ENCODE measurements around the gene ZNF576. TPM values are rescaled to one million over a fixed set of nuclear protein-coding genes. Genes with fewer than 3 reads are reported as not detected.

ZNF576 gene
- total and polyA plus RNA-seq, 2 of the 13 experiments (the other 11 are each of a cell fraction or from before 2014, with no cell fraction given), result 7.2 to 9.6 TPM

DNA sequence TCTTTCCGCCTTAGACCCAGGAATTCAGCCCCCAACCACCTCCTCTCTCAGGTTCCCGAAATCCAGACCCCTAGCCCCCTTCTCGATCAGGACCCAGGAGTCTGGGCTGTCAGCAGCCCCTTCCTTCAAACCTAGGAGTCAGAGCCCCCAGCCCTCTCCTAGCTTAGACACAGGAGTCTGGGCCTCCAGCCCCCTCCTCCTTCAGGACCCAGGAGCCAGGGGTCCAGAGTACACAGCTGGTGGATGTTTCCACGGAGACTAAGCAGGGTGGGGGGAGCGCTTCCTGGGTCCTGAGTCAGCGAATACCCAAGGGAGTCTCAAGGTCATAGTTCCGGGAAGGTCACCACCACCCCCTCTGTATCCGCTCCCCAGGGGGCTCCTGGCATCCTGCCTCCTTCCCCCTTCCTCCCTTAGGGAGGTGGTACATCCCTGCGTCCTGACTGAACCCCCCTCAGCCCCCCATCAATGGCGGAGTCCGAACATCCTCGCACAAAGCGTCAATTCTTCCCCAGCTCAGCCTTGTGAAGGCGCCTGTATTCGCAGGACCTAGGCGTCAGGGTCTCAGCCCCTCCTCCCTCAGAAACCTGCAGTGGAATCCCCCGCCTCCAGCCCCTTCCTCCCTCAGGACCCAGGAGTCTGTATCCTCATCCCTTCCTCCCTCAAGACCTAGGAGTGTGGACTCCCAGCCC is 38.6 kb downstream of the ZNF576 start (continued):
- TF ChIP-seq, protein P1, sequence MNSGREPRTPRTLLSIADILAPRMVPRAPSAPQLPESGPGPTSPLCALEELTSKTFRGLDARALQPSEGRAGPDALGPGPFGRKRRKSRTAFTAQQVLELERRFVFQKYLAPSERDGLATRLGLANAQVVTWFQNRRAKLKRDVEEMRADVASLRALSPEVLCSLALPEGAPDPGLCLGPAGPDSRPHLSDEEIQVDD (CRISPR knock-in tag; IDR thresholded peaks at IDR 0.05; ENCODE audit: borderline replicate concordance), result no peak
- TF ChIP-seq CBX5 (CRISPR knock-in tag; IDR thresholded peaks at IDR 0.05; ENCODE audit: borderline replicate concordance) (no peak), ZNF570 (CRISPR knock-in tag; IDR thresholded peaks at IDR 0.05; ENCODE audit: borderline replicate concordance) (no peak), KDM4B (CRISPR knock-in tag; IDR thresholded peaks at IDR 0.05) (no peak), TCF7 (IDR thresholded peaks at IDR 0.05; ENCODE audit: low read depth) (no peak), NR2C2 (CRISPR knock-in tag; IDR thresholded peaks at IDR 0.05; ENCODE audit: borderline replicate concordance) (peak; percentile 53), ERF (CRISPR knock-in tag; IDR thresholded peaks at IDR 0.05) (0 out of 2 replicates have a peak, but pooled peaks have one; percentile 41), HOXA7 (CRISPR knock-in tag; IDR thresholded peaks at IDR 0.05) (no peak), TSC22D2 (CRISPR knock-in tag; IDR thresholded peaks at IDR 0.05; ENCODE audit: borderline replicate concordance) (no peak), RAD51 (IDR thresholded peaks at IDR 0.05; ENCODE audit: borderline replicate concordance) (no peak)
- TF ChIP-seq, protein P2, sequence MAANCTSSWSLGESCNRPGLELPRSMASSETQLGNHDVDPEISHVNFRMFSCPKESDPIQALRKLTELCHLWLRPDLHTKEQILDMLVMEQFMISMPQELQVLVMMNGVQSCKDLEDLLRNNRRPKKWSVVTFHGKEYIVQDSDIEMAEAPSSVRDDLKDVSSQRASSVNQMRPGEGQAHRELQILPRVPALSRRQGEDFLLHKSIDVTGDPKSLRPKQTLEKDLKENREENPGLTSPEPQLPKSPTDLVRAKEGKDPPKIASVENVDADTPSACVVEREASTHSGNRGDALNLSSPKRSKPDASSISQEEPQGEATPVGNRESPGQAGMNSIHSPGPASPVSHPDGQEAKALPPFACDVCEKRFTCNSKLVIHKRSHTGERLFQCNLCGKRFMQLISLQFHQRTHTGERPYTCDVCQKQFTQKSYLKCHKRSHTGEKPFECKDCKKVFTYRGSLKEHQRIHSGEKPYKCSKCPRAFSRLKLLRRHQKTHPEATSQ (CRISPR knock-in tag; IDR thresholded peaks at IDR 0.05; ENCODE audit: borderline replicate concordance), result no peak
- TF ChIP-seq, protein P3, sequence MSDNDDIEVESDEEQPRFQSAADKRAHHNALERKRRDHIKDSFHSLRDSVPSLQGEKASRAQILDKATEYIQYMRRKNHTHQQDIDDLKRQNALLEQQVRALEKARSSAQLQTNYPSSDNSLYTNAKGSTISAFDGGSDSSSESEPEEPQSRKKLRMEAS (IDR thresholded peaks at IDR 0.05), result peak; percentile 39
- TF ChIP-seq, protein P4, sequence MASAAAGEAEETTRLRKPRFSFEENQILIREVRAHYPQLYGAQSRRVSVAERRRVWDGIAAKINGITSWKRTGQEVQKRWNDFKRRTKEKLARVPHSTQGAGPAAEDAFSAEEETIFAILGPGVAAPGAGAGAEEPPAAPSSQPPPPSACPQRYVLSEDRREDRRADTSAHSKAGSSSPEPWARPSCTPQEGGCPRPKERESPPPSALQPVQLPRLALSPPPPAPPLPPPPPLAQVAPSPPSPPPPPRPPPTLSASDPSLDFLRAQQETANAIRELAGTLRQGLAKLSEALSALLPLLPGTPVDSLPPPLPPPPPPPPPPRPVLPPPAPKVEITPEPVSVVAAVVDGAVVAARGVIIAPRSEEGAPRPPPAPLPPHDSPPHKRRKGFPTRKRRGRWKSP (CRISPR knock-in tag; IDR thresholded peaks at IDR 0.05), result no peak
- TF ChIP-seq, protein P5, sequence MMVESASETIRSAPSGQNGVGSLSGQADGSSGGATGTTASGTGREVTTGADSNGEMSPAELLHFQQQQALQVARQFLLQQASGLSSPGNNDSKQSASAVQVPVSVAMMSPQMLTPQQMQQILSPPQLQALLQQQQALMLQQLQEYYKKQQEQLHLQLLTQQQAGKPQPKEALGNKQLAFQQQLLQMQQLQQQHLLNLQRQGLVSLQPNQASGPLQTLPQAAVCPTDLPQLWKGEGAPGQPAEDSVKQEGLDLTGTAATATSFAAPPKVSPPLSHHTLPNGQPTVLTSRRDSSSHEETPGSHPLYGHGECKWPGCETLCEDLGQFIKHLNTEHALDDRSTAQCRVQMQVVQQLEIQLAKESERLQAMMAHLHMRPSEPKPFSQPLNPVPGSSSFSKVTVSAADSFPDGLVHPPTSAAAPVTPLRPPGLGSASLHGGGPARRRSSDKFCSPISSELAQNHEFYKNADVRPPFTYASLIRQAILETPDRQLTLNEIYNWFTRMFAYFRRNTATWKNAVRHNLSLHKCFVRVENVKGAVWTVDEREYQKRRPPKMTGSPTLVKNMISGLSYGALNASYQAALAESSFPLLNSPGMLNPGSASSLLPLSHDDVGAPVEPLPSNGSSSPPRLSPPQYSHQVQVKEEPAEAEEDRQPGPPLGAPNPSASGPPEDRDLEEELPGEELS (CRISPR knock-in tag; IDR thresholded peaks at IDR 0.05), result peak; percentile 69
- TF ChIP-seq, protein P6, sequence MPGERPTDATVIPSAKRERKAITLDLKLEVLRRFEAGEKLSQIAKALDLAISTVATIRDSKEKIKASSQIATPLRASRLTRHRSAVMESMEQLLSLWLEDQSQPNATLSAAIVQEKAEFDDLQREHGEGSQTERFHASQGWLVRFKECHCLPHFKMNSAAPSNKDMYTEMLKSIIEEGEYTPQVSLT (CRISPR knock-in tag; IDR thresholded peaks at IDR 0.05; ENCODE audit: borderline replicate concordance, low read depth), result no peak
- TF ChIP-seq, protein P7, sequence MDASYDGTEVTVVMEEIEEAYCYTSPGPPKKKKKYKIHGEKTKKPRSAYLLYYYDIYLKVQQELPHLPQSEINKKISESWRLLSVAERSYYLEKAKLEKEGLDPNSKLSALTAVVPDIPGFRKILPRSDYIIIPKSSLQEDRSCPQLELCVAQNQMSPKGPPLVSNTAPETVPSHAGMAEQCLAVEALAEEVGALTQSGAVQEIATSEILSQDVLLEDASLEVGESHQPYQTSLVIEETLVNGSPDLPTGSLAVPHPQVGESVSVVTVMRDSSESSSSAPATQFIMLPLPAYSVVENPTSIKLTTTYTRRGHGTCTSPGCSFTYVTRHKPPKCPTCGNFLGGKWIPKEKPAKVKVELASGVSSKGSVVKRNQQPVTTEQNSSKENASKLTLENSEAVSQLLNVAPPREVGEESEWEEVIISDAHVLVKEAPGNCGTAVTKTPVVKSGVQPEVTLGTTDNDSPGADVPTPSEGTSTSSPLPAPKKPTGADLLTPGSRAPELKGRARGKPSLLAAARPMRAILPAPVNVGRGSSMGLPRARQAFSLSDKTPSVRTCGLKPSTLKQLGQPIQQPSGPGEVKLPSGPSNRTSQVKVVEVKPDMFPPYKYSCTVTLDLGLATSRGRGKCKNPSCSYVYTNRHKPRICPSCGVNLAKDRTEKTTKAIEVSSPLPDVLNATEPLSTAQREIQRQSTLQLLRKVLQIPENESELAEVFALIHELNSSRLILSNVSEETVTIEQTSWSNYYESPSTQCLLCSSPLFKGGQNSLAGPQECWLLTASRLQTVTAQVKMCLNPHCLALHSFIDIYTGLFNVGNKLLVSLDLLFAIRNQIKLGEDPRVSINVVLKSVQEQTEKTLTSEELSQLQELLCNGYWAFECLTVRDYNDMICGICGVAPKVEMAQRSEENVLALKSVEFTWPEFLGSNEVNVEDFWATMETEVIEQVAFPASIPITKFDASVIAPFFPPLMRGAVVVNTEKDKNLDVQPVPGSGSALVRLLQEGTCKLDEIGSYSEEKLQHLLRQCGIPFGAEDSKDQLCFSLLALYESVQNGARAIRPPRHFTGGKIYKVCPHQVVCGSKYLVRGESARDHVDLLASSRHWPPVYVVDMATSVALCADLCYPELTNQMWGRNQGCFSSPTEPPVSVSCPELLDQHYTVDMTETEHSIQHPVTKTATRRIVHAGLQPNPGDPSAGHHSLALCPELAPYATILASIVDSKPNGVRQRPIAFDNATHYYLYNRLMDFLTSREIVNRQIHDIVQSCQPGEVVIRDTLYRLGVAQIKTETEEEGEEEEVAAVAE (CRISPR knock-in tag; IDR thresholded peaks at IDR 0.05; ENCODE audit: borderline replicate concordance), result no peak
- TF ChIP-seq, protein P8, sequence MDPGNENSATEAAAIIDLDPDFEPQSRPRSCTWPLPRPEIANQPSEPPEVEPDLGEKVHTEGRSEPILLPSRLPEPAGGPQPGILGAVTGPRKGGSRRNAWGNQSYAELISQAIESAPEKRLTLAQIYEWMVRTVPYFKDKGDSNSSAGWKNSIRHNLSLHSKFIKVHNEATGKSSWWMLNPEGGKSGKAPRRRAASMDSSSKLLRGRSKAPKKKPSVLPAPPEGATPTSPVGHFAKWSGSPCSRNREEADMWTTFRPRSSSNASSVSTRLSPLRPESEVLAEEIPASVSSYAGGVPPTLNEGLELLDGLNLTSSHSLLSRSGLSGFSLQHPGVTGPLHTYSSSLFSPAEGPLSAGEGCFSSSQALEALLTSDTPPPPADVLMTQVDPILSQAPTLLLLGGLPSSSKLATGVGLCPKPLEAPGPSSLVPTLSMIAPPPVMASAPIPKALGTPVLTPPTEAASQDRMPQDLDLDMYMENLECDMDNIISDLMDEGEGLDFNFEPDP (CRISPR knock-in tag; conservative IDR thresholded peaks at IDR 0.05), result no peak
